Fibroblast of mammary gland (primary cell): ENCODE data around the gene RABGAP1L.

ENCODE experiments used
- DNase-seq: peaks from one replicate; pipeline ENCODE4 v3.0.0-alpha.2; 2010; ENCODE audit warnings: low read depth
- H3K4me3 ChIP-seq: 2 replicates; pipeline ENCODE4 v1.5.1; 2011; ENCODE audit warnings: low read depth, mild to moderate bottlenecking, low read length, moderate library complexity; ENCODE audit not compliant: control insufficient read depth
- CTCF ChIP-seq: conservative IDR thresholded peaks from 2 replicates; pipeline ENCODE4 v1.5.1; 2011; ENCODE audit warnings: low read depth, low read length, inconsistent platforms; ENCODE audit not compliant: control insufficient read depth, insufficient read depth

Gene RABGAP1L

GRCh38 chr1:174916846-174917245 lies 757.5 kb downstream of the RABGAP1L start:
- no peak for TF ChIP-seq CTCF
- H3K4me3 ChIP-seq = no peak overlapping the region
- DNase-seq = no peak

DNA sequence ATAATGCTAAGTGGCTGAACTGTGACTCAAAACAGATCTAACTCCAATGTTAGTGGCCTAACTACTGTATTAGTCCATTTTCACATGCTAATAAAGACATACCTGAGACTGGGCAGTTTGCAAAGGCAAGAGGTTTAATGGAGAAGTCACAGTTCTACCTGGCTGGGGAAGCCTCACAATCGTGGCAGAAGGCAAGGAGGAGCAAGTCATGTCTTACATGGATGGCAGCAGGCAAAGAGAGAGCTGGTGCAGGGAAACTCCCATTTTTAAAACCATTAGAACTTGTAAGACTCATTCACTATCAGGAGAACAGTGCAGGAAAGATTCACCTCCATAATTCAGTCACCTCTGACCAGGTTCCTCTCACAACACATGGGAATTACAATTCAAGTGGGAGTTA lies 760.8 kb downstream of the RABGAP1L start:
- no peak for DNase-seq
- TF ChIP-seq CTCF = no peak
- H3K4me3 ChIP-seq = no peak overlapping the region

DNA sequence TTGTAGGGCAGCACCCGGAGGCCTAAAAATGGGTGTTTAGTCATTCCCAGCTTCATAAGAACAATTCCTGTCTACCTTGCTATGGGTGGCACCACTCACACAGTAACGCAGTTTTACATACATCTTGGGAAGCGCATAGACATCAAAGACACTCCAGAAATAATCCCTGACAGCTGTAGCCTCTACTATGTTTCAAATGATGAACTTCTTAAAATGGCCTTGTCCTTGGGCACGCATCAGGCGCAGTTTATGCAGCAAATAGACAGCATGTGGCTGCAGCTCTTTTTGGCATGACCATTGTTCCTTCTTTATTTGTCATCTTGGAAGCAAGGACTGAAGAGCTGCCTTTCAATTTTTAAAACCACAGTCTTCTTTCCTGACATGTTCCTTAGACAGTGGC lies 762.8 kb downstream of the RABGAP1L start:
- no peak for DNase-seq
- H3K4me3 ChIP-seq = no peak overlapping the region
- no peak for TF ChIP-seq CTCF

DNA sequence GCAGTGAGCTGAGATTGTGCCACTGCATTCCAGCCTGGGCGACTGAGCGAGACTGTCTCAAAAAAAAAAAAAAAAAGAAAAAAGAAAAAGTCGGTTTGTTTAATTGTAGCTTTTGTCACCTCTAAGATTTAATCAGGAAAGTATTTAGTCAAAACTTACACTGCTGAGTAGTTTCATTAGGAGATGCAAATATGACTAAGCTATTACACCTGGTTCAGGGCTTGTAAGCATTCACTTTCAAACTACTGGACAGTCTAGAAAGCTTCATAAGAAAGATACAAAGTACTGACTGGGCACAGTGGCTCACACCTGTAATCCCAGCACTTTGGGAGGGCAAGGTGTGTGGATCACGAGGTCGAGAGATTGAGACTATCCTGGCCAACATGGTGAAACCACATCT lies 764.5 kb downstream of the RABGAP1L start:
- no peak for DNase-seq
- no peak for TF ChIP-seq CTCF
- H3K4me3 ChIP-seq = no peak overlapping the region

DNA sequence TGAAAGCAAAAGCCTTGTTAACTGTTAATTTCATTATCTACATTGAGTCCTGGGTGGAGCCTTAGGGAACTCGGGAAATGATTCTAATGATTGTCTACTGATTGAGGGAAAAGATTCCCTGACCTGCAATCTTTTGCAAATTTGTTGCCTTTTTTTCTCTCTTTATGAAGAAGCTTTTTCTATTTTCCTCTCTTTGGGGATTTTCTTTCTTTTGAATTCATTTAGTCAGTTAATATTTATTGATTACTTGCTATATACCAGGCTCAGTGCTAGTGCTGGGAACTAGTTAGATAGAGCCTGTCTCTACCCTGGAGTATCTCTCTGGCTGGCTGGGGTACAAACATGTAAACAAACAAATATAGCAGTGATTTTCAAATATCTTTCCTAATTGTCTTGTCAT lies 769.2 kb downstream of the RABGAP1L start:
- no peak for TF ChIP-seq CTCF
- DNase-seq = no peak
- no peak overlapping the region for H3K4me3 ChIP-seq

DNA sequence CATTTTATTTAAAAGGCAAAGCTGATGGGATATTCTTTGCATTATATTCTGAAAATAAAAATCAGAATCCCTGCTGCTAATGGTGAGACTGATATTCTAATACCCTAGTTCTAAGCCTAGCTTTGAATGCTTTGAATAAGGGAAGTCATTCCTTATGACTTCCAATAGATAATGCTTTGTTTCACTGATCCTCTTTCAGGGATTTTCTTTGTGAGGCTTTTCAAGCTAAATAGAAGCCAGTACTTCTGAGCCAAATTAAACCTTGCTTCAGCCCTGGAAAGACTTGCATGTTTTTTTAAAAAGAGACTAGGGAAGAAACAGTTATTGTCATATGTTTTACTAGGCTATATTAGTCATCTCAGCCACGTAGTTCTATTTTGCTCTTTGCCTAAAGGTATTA lies 771.9 kb downstream of the RABGAP1L start:
- peak; percentile 11 for DNase-seq
- TF ChIP-seq CTCF = no peak
- H3K4me3 ChIP-seq = no peak overlapping the region

DNA sequence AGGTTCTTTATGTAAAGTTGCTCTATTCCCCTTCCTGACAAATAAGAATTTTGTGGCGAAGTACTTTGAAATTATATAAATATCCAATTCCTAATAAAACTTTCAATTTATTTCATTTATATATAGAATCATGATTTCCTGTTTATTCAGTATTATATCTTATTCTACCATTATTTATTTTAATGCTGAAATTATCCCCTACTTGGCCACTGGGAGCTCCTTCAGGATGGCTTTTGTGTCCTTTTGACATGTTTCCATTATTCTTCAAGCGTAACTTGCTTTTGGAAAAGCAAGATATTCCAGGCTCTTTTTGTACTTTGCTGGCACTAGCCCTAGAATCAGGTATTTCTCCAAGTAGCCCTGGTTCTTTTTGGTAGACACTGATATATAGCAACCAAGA lies 773.3 kb downstream of the RABGAP1L start:
- H3K4me3 ChIP-seq = no peak overlapping the region
- peak; percentile 1 for TF ChIP-seq CTCF
- no peak for DNase-seq
